Esophagus squamous epithelium (tissue), 5 donors: ENCODE measurements around the gene RFX1. TPM values are rescaled to one million over a fixed set of nuclear protein-coding genes. Genes with fewer than 3 reads are reported as not detected.
A peak's percentile ranks its signal among the peaks of the same experiment; 100 is the strongest.
"Not testable (repeated sequence)": the region's sequence is repeated elsewhere in the genome, so short reads cannot be mapped to it uniquely, and the experiment has no call there.

Experiments used
- DNase-seq: peaks from one replicate; lab custom pipeline; 2025; lab: John Stamatoyannopoulos, UW
- H3K27ac ChIP-seq, 4 donors: fragments of 200-600 bp; sonication (generic); one replicate each; pipeline ENCODE4 v1.5.1; 2016 to 2019; ENCODE audit warnings: mild to moderate bottlenecking in 1 of 4
- H3K27me3 ChIP-seq, 4 donors: fragments of 200-600 bp; sonication (generic); 1 replicate in 3 of 4; 2 replicates in 1 of 4; pipeline versions ENCODE4 v1.5.1 to v1.6.0; 2017 to 2021; ENCODE audit warnings: antibody characterized with exemption in 1 of 4
- H3K36me3 ChIP-seq, 3 donors: fragments of 200-600 bp; sonication (generic); one replicate each; pipeline ENCODE4 v1.5.1; 2016 to 2019
- H3K4me1 ChIP-seq, 3 donors: fragments of 200-600 bp; sonication (generic); one replicate each; pipeline ENCODE4 v1.5.1; 2017 to 2019
- H3K4me3 ChIP-seq, 4 donors: fragments of 200-600 bp; sonication (generic); 1 replicate in 3 of 4; 2 replicates in 1 of 4; pipeline ENCODE4 v1.5.1; 2016 to 2019; ENCODE audit warnings: mild to moderate bottlenecking in 2 of 4, moderate library complexity in 1 of 4
- H3K9me3 ChIP-seq, 3 donors: fragments of 200-600 bp; sonication (generic); one replicate each; pipeline ENCODE4 v1.5.1; 2016 to 2019
- CTCF ChIP-seq, 6 experiments: fragments of 450-650 bp in 4 of 6; fragments of 200-600 bp in 2 of 6; sonication (generic) in 2 of 6; IDR thresholded peaks; one replicate each; pipeline ENCODE4 v1.5.1; 2016 to 2019; ENCODE audit warnings: antibody characterized with exemption in 6 of 6, mild to moderate bottlenecking in 4 of 6, moderate library complexity in 4 of 6
- POLR2A ChIP-seq, 4 donors: fragments of 450-650 bp; IDR thresholded peaks; one replicate each; pipeline ENCODE4 v1.6.1; 2017; ENCODE audit warnings: antibody characterized with exemption in 4 of 4, mild to moderate bottlenecking in 4 of 4, moderate library complexity in 3 of 4
- WGBS, 2 donors: methylation state at CpG; one replicate each; pipeline ENCODE4 v1.1.5; 2018; 5-methylcytosine and 5-hydroxymethylcytosine counted together
- intact Hi-C: fragments of 100-400 bp; cut with DNase I; formaldehyde crosslinking; loops from one replicate; pipeline ENCODE4 v1.15.0; 2022
- total RNA-seq, 4 donors: library from RNA; depleted of rRNA; stranded (reverse); fragments of >200 nt; gene quantifications; one replicate each; pipeline ENCODE4 v1.1.0, GENCODE V29; 2016
- donor health status: DM: yes; HTN: yes; CAD: no.

Gene RFX1
- total RNA-seq, 4 donors from 2014 or later, result 1.8 to 7.5 (median 3.9) TPM

- 57 to 61% methylated on average over 8 to 9 of the region's 9 CpGs for WGBS, 2 donors
- intact Hi-C loops, result no loop called here
- H3K9me3 ChIP-seq, result no peaks in the 10 kb centered on the region
- peaks cover 0 to 9% (median 0%) of the 10 kb centered on the region in 4 donors for H3K27me3 ChIP-seq
- peak overlapping the region in 2 of 4 donors; percentile 3 to 39 for H3K27ac ChIP-seq
- peak in 4 of 6 experiments; percentile 18 to 37 (median 34) for TF ChIP-seq CTCF (IDR thresholded peaks at IDR 0.05)
- no peak for TF ChIP-seq POLR2A (IDR thresholded peaks at IDR 0.05)
- no peak for DNase-seq
- H3K4me3 ChIP-seq, result no peak overlapping the region
- H3K36me3 ChIP-seq, result no peaks in the 10 kb centered on the region
- peaks cover 0 to 6% (median 0%) of the 10 kb centered on the region in 3 donors for H3K4me1 ChIP-seq
These were observed 17.5 kb upstream of the RFX1 start for GRCh38 chr19:14023404-14024235.

- 77 to 90% methylated on average over 3 to 4 of the region's 4 CpGs for WGBS, 2 donors
- intact Hi-C loops, result no loop called here
- no peak overlapping the region for H3K4me3 ChIP-seq
- H3K9me3 ChIP-seq, result no peaks in the 10 kb centered on the region
- no peak for DNase-seq
- TF ChIP-seq CTCF (IDR thresholded peaks at IDR 0.05), result no peak
- TF ChIP-seq POLR2A (IDR thresholded peaks at IDR 0.05), result no peak
- H3K36me3 ChIP-seq, result no peaks in the 10 kb centered on the region
- H3K27me3 ChIP-seq, result no peaks in the 10 kb centered on the region
- H3K27ac ChIP-seq, result no peak overlapping the region
- H3K4me1 ChIP-seq, result peaks cover 0 to 6% (median 0%) of the 10 kb centered on the region in 3 donors
These were observed 16.3 kb upstream of the RFX1 start for GRCh38 chr19:14022469-14022868.

- Histone ChIP-seq H3K4me3 (no peak overlapping the region), H3K27me3 (no peaks in the 10 kb centered on the region), H3K36me3 (no peaks in the 10 kb centered on the region), H3K4me1 (peaks cover 0 to 6% (median 0%) of the 10 kb centered on the region in 3 donors), H3K27ac (no peak overlapping the region), H3K9me3 (no peaks in the 10 kb centered on the region)
- TF ChIP-seq POLR2A (IDR thresholded peaks at IDR 0.05), result no peak
- no peak for TF ChIP-seq CTCF (IDR thresholded peaks at IDR 0.05)
- DNase-seq, result no peak
- intact Hi-C loops, result no loop called here
- WGBS, 2 donors, result 72 to 79% methylated on average over 5 of the region's 5 CpGs
These were observed 15.4 kb upstream of the RFX1 start for GRCh38 chr19:14021474-14021873.

- H3K4me3 ChIP-seq, H3K9me3 ChIP-seq, H3K4me1 ChIP-seq, DNase-seq, H3K36me3 ChIP-seq, H3K27me3 ChIP-seq, intact Hi-C loops, H3K27ac ChIP-seq: not testable (repeated sequence)
- WGBS, 2 donors, result 86 to 98% methylated on average over 3 of the region's 3 CpGs
These were observed 13.6 kb upstream of the RFX1 start for GRCh38 chr19:14019739-14020138.

GRCh38 chr19:14019100-14019499 lies 13.0 kb upstream of the RFX1 start:
- Histone ChIP-seq H3K27ac (no peak overlapping the region), H3K9me3 (no peaks in the 10 kb centered on the region), H3K4me3 (no peak overlapping the region), H3K36me3 (no peaks in the 10 kb centered on the region), H3K27me3 (no peaks in the 10 kb centered on the region), H3K4me1 (peaks cover 0 to 6% (median 0%) of the 10 kb centered on the region in 3 donors)
- WGBS, 2 donors, result 74 to 81% methylated on average over 6 of the region's 6 CpGs
- no peak for TF ChIP-seq CTCF (IDR thresholded peaks at IDR 0.05)
- no peak for TF ChIP-seq POLR2A (IDR thresholded peaks at IDR 0.05)
- intact Hi-C loops, result no loop called here
- DNase-seq, result no peak
